Activated CD4-positive, alpha-beta T cell treated with anti-CD3 and anti-CD28 coated beads, Interleukin-2, Interleukin-6, amounts not matched to agents 100 ng/mL and 50 ng/mL, durations not matched to agents 16 hours and 8 hours (primary cell): ENCODE data around the gene SERPINB12.

ENCODE experiments used
- DNase-seq: peaks from one replicate; pipeline ENCODE4 v3.0.0-alpha.2; 2020

Gene SERPINB12

GRCh38 chr18:63551769-63552168 lies 9.6 kb downstream of the SERPINB12 start:
- no peak for DNase-seq

GRCh38 chr18:63552581-63552980 lies 10.4 kb downstream of the SERPINB12 start:
- DNase-seq = no peak

GRCh38 chr18:63553081-63553480 lies 10.9 kb downstream of the SERPINB12 start:
- no peak for DNase-seq

GRCh38 chr18:63559567-63560491 lies 17.7 kb downstream of the SERPINB12 start:
- no peak for DNase-seq

- no peak for DNase-seq
Measured at GRCh38 chr18:63562284-63562683, 20.1 kb downstream of the SERPINB12 start.

GRCh38 chr18:63564021-63564420 lies 21.9 kb downstream of the SERPINB12 start:
- DNase-seq = no peak

GRCh38 chr18:63564561-63564960 lies 22.4 kb downstream of the SERPINB12 start:
- DNase-seq = no peak

- no peak for DNase-seq
Measured at GRCh38 chr18:63567276-63567675, 25.1 kb downstream of the SERPINB12 start.

- DNase-seq = no peak
Measured at GRCh38 chr18:63567825-63568224, 25.7 kb downstream of the SERPINB12 start.

- no peak for DNase-seq
Measured at GRCh38 chr18:63570721-63571120, 28.6 kb downstream of the SERPINB12 start.

- no peak for DNase-seq
Measured at GRCh38 chr18:63575681-63576080, 33.5 kb downstream of the SERPINB12 start.

GRCh38 chr18:63578357-63578958 lies 36.3 kb downstream of the SERPINB12 start:
- DNase-seq = peak; percentile 50

GRCh38 chr18:63579616-63580015 lies 37.4 kb downstream of the SERPINB12 start:
- no peak for DNase-seq

- no peak for DNase-seq
Measured at GRCh38 chr18:63585988-63586387, 43.8 kb downstream of the SERPINB12 start.

- DNase-seq = no peak
Measured at GRCh38 chr18:63586431-63586830, 44.3 kb downstream of the SERPINB12 start.

GRCh38 chr18:63586966-63587365 lies 44.8 kb downstream of the SERPINB12 start, which contains the start of gene SERPINB13:
SERPINB13 (plus strand) TSS chr18:63587343; CDS start chr18:63588668, 1,325 bp downstream.
- DNase-seq = no peak

GRCh38 chr18:63588909-63589308 lies 46.7 kb downstream of the SERPINB12 start:
- no peak for DNase-seq

- DNase-seq = no peak
Measured at GRCh38 chr18:63590373-63590772, 48.2 kb downstream of the SERPINB12 start.

- DNase-seq = no peak
Measured at GRCh38 chr18:63590966-63591695, 49.0 kb downstream of the SERPINB12 start.

GRCh38 chr18:63591725-63592124 lies 49.6 kb downstream of the SERPINB12 start:
- no peak for DNase-seq

GRCh38 chr18:63592471-63592870 lies 50.3 kb downstream of the SERPINB12 start:
- DNase-seq = no peak

- no peak for DNase-seq
Measured at GRCh38 chr18:63596964-63597363, 54.8 kb downstream of the SERPINB12 start.

- no peak for DNase-seq
Measured at GRCh38 chr18:63603355-63603754, 61.2 kb downstream of the SERPINB12 start.
